Measurements from ENCODE around the gene FAM47B.

The FAM47B gene

DNA sequence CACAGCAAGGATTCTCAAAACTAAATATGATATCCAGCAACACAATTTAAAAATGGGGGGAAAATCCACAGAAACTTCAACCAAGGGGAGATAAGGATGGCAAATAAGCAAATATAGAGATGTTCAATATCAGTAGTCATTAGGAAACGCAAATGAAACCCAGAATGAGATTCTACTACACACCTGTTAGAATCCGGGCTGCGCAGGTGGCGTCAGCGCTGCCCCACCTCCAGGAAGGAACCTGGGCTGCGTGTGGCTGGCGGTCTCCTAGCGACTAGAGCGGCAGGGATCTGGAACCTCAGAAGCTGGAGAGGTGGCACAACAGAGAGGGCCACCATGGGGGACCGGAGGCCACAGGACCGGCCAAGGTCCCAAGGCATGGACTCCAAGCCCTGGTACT lies at the start of gene FAM47B:
Gene FAM47B (plus strand): TSS at position 301 of the 400 bp plus-strand sequence. CDS start 36 bp downstream, at position 337.
- DNase-seq (ENCODE audit: low spot score), result no peak

DNA sequence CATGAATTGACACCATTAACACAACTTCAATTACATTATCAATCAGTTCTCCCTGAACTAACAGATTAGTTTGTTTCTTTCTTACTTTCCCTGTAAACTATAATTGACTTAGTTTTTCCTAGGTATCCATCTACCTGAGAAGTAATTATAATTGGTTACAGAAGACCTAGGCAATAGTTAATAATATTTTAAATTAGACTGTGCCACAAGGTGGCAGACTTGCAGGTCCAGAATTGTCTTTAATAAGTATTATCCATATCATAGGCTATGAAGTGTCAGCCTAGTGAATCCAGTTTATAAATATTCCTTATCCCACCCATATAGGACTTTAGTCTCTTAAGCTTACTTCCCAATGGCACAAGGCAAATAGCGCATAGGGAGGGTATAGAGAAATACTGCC lies 48.9 kb upstream of the FAM47B start:
- DNase-seq (ENCODE audit: low spot score), result no peak

DNA sequence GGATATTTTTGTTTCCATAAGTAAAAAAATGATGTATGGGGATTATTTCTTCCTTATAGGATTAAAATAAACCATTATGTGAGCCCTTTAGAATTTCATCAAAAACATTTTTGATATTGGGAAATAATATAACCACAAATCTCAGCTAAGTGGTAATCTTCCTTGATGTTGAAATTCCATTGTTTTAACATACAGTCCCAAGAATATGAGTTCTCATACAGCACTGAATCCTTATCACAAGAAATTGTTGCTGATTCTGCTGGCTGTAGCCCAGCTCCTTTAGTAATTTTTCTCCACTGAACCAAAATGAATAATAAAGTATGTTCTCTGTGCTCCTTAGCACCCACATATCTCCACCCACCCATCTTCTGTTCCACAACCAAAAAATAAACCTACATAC lies 41.9 kb upstream of the FAM47B start:
- DNase-seq (ENCODE audit: low spot score), result no peak

DNA sequence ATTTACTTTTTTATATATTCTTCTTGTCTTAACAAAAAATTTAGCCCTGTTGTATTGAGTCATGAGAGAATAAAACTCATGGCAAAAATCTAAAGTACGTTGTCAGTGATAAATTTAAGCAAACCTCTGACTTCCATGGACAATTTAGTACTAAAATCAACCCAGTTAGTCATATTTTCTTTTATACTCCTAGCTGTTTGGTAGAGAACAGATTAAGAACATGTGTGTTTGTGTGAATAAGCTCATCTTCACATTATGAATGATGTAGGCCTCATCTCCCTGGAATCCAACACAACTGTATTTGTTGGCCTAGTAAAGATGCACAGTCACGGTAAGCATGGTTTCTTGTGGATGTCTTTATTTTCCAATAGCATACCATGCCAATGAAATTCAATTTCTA lies 40.8 kb upstream of the FAM47B start:
- no peak for DNase-seq (ENCODE audit: low spot score)

DNA sequence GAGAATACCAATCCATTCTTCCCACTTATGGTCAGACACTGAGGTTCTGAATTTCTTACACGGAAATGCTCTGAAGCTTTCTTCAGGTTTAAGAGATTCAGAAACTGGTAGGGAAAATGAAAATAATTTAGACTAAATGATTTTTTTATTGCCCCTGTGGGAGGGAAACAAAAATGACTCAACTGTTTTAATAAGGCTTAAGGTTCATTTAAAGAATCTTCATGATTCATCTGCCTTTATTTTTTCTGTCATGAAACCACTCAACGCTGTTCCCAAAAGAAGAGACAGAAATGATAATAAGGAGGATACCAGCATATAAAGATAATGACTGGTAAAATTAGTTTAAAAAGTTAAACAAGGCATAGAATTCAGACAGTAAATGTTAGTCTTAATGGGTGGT lies 39.3 kb upstream of the FAM47B start:
- no peak for DNase-seq (ENCODE audit: low spot score)

DNA sequence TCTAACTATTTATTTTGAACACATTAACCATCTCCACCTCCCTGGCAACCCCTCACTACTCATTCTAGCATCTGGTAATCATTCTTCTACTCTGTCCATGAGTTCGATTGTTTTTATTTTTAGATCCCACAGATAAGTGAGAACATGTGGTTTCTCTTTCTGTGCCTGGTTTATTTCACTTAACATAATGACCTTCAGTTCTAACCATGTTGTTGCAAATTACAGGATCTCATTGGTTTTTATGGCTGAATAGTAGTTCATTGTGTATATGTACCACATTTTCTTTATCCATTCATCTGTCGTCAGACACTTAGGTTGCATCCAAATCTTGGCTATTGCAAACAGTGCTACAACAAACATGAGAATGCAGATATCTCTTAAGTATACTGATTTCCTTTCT lies 33.4 kb upstream of the FAM47B start:
- no peak for DNase-seq (ENCODE audit: low spot score)

DNA sequence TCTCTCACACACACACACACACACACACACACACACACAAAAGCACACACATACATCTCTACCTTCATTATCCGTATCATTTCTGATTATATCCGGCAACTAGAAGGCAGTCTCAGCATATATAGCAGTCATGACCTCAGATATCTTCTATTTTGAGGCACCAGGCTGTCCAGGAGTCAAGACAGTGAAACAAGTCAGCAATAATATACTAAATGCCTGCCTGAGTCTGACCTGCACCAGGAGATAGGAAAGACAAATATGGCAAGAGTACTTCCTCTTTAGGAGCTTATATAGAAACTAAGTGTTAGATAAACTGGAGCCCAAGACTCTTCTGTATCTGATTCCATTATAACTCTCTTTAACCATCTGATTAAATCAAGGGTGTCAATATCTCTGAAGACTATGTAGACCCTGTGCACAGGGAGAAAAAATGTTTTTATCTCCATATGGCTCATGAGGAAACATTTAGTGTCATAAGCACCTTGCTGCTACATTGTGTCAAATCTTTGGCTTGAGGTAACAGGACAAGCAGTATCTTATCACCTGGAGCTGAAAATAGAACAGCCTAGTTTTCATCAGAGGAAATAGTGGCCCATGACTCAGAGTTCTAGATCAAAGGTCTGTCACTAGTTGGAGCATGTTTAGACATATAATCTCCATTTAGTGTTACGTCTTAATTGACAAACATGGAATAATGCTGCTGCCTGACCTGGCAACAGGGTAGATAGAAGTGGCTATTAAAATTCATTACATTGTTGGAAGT lies 27.0 kb upstream of the FAM47B start:
- DNase-seq (ENCODE audit: low spot score), result no peak

DNA sequence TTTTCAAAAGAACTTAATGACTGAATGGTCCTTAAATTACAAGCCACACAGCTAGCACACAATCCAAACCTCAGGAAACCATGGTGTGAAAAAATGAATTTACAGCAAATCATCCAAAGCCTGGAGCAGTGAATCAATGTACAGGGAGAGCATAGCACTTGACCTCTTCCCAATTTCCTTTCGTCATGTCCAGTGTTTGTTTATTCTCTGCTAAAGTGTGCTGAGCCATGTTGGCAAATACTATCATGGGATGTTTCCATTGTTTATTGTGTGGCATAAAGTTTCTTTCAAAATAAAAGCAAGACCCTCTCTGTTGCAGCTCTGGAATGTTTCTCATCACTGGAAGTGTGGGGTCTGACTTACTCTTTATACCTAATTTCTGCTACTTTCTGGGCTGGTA lies 25.4 kb upstream of the FAM47B start:
- DNase-seq (ENCODE audit: low spot score), result no peak

DNA sequence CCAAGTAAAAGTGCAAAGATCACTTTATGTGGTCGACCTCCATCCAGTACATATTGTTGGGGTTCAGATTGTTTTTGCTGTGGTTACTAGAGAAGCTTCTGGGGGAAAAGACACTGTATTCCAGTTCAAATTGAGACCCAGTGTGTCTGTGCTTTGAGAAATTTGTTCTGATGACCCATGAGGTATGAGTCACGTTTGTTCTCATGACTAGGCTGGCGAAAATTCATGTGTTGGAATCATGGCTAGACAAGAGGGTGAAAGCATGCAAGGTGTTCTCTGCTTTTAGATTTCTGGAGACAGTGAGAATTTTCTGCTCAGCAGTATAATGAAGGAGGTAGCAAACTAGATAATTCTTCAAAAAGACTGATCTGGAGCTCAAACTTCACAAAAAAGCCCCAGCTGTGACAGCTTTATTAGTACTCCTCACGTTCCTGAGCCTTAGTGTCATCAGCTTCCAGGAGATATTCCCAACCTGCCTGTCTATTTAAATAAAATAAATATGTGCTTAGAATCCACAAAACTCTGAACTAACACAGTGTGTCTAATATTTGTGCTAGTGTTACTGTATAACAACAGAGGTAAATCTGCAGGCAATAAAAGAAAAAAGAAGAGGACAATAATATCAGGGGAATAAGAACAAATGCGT lies 24.4 kb upstream of the FAM47B start:
- no peak for DNase-seq (ENCODE audit: low spot score)

DNA sequence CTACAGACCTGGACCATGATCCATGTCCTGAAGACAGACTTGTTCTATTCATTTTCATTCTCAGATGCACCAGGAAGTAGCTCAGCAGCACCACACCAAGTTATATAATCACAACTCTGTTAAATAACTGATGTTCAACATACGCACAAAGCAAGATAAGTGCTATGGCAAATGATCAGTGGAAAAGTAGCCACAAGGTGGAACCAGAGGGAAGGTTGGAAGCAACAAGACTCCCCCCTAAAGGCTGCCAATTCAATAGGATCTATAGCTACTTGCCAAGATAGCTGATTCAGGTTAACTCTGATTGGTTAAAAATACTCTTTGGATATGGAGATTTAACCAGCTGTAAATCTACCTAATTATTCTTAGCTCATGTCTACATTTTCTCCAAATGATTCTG lies 23.7 kb upstream of the FAM47B start:
- no peak for DNase-seq (ENCODE audit: low spot score)

DNA sequence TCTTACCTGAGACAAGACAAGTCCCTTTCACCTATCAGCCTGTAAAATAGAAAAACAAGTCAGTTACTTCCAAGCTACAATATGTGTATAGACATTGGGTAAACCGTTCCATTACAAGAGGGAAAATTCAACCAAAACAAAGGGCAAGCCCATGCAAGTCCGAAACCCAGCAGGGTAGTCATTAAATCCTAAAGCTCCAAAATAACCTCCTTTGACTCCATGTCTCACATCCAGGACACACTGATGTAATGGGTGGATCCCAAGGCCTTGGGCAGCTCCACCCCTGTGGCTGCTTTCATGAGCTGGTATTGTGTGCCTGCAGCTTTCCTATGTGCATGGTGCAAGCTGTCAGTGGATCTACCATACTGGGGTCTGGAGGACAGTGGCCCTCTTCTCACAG lies 14.7 kb upstream of the FAM47B start:
- DNase-seq (ENCODE audit: low spot score), result no peak

DNA sequence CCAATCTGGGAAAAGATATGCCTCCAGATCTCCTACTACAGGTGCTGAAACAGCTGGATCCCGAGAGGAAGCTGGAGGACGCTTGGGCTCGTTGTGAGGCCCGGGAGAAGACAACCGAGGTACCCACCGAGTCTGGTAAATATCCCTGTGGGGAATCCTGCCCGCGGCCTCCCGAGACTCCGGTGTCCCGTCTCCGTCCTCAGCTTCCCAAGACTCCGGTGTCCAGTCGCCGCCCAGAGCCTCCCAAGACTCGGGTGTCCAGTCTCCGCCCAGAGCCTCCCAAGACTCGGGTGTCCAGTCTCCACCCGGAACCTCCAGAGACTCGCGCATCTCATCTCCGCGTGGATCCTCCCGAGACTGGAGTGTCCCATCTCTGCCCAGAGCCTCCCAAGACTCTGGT lies 639 bp downstream of the FAM47B start:
- DNase-seq (ENCODE audit: low spot score), result no peak

DNA sequence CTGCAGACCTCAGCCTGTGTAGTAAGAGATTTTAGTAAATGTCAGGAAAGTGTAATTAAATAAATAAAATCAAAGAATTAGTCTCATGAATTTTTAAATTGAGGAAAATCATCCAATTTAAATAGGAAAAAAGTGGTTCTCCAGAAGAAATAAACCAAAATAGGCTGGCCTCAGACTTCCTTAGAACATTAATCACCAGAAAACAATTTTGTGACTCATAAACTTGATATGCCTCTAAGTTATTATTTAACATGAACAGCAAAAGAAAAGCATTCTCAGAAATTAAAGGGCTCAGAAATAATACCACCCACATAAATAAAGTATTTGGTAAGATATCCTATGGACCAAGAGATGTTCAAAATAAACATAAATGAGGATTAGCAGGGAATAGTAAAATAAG lies 14.3 kb downstream of the FAM47B start:
- DNase-seq (ENCODE audit: low spot score), result no peak

DNA sequence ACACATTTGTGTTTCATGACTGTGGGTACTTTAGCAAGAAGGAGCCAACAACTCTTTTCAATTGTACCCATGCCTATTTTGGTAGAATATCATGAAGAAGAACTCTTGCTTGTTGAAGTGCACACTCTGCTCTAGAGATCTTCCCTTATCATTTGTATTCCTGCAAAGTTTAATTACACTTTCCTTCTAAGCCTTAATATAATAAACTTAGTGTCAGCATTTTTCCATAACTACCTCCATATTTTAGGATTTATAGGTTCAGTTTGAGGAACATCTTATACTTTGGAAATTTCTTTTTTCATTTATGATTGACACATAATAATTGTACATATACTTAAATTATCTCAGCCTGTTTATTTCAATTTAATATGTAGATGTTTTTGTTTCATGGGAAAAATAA lies 19.1 kb downstream of the FAM47B start:
- no peak for DNase-seq (ENCODE audit: low spot score)

DNA sequence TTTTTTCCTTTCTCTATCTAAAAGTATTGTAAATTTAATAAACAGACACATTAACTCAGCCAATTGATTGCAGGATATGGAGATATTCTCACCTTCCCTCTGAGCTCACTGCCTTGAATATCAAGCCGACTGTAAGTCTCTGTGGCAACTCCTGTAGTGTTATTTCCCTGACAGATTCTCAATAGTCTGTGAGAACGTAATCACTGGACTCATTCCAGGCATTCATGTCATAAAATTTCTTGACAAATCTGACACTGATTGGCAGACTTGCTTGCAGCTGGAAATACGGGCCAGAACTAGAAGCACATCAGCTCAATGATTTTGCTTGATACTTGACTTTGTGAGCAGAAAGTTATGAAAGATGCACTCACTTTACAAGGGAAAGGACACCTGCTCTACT lies 29.6 kb downstream of the FAM47B start:
- no peak for DNase-seq (ENCODE audit: low spot score)

DNA sequence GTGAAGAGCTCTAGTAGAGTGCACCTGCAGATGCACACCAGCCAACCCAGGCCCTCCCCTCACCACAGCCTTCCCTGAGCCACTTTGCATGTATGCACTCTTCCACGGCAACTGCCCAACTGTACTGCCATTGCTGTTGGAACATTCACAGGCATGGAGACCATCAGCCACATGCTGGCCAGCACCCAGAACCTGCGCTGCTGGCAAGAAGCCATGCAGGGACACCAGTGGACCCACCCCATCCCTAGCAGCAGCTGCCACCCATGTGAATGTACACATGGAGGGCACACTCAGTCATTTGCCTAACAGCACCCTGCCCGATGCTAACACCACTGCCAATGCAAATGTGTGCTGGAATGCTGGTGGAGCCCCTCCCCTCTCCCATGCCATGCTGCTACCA lies 35.6 kb downstream of the FAM47B start:
- no peak for DNase-seq (ENCODE audit: low spot score)

DNA sequence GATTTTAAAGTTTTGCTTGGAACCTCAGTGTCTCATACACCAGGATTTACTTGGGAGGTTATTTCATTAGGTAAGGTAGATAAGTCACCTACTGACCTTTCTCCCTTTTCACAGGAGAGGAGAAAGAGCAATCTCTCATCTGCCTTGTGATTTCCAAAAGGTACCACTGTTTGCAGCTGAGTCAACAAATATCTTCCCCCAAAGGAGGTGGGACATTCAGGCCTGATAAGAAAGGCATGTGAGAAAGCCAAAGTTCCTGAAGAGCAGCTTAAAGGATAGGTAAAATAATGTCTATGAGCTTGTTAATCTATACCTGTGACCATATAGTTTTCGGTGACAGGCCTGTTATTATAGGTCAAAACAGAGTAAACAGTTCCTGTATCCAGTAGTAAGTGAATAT lies 45.0 kb downstream of the FAM47B start:
- no peak for DNase-seq (ENCODE audit: low spot score)

Data from germinal center (tissue), 1 donor.